ENCODE results near the gene RSRP1.

The RSRP1 gene

DNA sequence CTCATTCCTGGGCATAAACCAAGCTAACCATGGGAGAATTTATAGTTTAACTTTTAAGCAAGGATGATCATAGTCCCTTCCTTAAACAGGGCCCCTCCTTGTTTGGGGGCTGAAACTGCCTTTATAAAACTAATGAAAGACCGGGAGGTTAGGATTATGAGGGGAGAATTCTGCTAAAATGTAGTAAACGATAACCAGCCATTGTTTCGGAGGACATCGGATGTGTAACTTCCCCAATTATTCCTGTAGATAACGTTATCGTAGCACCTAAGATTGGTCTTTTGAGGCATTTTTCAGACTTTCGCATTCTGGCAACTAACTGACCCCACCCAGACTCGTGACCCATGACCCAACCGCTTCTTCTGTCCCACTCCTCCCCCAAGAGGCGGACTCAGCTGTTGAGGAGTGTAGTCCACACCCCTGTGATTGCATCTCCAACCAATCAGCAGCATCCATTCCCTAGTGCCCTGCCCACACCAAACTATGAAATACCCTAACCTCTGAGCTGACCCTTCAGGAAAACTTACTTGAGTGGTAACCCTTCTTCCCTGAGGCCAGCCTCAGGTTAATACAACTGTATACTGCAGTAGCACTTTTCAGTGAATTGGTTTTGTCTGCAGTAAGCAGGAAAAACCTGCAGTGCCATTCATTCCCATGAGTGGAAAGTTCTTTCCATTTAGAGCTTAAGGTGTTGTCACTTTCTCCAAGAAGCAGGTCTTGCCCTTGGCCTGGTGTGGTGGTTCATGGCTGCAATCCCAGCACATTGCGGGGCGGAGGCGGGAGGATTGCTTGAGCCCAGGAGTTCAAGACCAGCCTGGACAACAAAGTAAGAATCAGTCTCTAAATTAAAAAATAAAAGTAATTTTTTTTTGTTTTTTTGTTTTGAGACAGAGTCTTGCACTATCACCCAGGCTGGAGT, 14.1 kb downstream of the RSRP1 start:
- H3K4me3 ChIP-seq = peak overlapping the region; percentile 68 to 97
- H3K4me1 ChIP-seq = peaks cover 0 to 55% (median 29%) of the 10 kb centered on the region in 4 donors
- H3K9me3 ChIP-seq = no peaks in the 10 kb centered on the region
- peaks cover 16 to 27% (median 25%) of the 10 kb centered on the region in 3 donors for H3K36me3 ChIP-seq
- TF ChIP-seq, protein P1, sequence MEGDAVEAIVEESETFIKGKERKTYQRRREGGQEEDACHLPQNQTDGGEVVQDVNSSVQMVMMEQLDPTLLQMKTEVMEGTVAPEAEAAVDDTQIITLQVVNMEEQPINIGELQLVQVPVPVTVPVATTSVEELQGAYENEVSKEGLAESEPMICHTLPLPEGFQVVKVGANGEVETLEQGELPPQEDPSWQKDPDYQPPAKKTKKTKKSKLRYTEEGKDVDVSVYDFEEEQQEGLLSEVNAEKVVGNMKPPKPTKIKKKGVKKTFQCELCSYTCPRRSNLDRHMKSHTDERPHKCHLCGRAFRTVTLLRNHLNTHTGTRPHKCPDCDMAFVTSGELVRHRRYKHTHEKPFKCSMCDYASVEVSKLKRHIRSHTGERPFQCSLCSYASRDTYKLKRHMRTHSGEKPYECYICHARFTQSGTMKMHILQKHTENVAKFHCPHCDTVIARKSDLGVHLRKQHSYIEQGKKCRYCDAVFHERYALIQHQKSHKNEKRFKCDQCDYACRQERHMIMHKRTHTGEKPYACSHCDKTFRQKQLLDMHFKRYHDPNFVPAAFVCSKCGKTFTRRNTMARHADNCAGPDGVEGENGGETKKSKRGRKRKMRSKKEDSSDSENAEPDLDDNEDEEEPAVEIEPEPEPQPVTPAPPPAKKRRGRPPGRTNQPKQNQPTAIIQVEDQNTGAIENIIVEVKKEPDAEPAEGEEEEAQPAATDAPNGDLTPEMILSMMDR (IDR thresholded peaks at IDR 0.05) = no peak
- DNase-seq = peak; percentile 88 to 93
- H3K27ac ChIP-seq = peak overlapping the region; percentile 95
- intact Hi-C loops (cut with DNase I; ENCODE audit: low total_unique reads) = loop anchor here (10.0 kb wide), 1 partner anchor 572 kb away; the partner anchor contains the start of gene SELENON
- no peaks in the 10 kb centered on the region for H3K27me3 ChIP-seq

DNA sequence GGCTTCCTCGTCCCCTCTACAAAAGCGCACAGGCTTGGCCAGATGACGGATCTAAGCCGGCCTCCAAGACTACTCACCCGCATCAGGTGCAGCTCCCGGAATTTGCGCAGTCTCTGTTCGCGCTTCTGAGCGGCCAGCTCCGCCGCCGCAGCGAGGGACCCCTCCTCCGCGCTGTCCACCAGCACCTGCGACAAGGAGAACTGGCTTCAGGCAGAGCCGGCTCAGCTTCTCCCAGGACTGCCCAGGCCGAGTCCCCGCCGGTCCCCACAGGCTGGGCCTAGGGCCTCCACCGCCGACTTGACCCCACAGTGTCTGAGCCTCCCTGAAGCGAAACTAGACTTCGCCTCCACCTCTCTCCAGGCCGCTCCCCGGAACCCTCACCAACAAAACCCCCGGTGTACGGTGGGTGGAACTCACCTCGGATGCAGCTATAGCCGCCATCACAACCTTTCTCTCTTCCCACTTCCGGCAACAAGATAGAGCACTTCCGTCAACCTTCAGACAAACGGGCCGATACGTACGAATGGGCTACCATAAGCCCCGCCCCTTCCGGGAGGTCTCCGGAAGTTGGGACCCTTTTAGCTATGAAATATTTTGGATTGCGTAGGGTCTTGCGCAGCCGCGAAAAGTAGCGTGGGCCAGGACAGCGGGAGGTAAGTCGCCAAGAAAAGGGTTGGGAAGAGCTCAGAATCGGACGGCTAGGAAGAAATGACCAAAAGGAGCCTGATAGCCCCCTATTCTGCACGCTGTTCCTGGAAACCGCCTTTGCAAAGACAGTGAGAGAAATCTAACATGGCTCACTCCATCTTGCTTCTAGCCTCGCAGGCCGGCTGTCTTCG, 15.0 kb downstream of the RSRP1 start, which contains the start of gene SYF2:
Gene SYF2, minus strand, starts transcription at position 476 of the 839 bp plus-strand sequence. Its CDS starts 35 bp downstream, at position 441.
- peak within 1 kb of the TSS; percentile 68 to 97 for H3K4me3 ChIP-seq
- intact Hi-C loops (cut with DNase I; ENCODE audit: low total_unique reads) = loop anchor here (10.0 kb wide), 1 partner anchor 573 kb away; the partner anchor contains the start of gene SELENON
- peaks cover 0 to 55% (median 29%) of the 10 kb centered on the region in 4 donors for H3K4me1 ChIP-seq
- H3K36me3 ChIP-seq = peaks cover 25 to 36% (median 33%) of the 10 kb centered on the region in 3 donors
- no peaks in the 10 kb centered on the region for H3K9me3 ChIP-seq
- TF ChIP-seq, protein P1 (IDR thresholded peaks at IDR 0.05) = no peak
- peak within 1 kb of the TSS; percentile 95 for H3K27ac ChIP-seq
- DNase-seq = peak; percentile 95 to 96
- H3K27me3 ChIP-seq = no peaks in the 10 kb centered on the region

DNA sequence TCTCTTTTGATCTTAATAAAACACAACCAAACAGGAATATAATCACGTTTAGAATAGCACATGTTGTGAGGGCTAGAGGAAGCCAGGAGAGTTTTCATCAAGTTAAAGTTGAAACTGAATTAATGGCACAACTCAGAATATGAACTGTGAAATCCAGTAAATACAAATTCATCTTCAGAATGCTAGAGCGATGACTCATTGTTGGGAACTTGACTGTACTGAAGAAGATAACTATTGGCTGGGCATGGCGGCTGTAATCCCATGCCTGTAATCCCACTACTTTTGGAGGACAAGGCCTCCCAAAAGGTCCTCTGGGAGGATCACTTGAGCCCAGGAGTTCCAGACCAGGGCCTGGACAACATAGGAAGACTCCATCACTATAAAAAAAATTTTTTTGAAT, 23.8 kb downstream of the RSRP1 start:
- DNase-seq = no peak
- peaks cover 83 to 88% (median 84%) of the 10 kb centered on the region in 3 donors for H3K36me3 ChIP-seq
- intact Hi-C loops (cut with DNase I; ENCODE audit: low total_unique reads) = loop anchor here (10.0 kb wide), 1 partner anchor 579 kb away; the partner anchor contains the start of gene SRRM1
- no peaks in the 10 kb centered on the region for H3K27me3 ChIP-seq
- no peaks in the 10 kb centered on the region for H3K4me1 ChIP-seq
- H3K9me3 ChIP-seq = no peaks in the 10 kb centered on the region
- no peak overlapping the region for H3K27ac ChIP-seq
- TF ChIP-seq, protein P1 (IDR thresholded peaks at IDR 0.05) = no peak
- H3K4me3 ChIP-seq = no peak overlapping the region

DNA sequence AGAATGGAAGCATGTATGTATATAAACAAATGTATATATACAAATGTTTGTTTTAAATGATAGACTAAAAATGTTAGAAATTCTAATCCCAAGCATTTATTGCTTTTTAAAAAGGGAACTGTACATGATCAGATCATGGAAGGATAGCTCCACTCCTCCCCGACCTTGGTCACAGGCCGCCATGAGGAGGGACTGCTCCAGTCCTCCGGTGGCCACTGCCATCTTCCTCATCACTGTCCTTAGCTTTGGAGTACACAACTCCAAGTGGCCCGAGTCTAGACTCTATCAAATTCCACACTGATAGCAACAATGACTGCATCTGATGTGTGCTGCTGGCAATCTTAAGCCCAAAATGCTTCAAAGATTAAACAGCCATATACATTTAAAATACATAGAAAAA, 24.6 kb downstream of the RSRP1 start:
- Histone ChIP-seq H3K27ac (no peak overlapping the region), H3K4me3 (no peak overlapping the region), H3K9me3 (no peaks in the 10 kb centered on the region), H3K27me3 (no peaks in the 10 kb centered on the region), H3K4me1 (no peaks in the 10 kb centered on the region), H3K36me3 (peaks cover 74 to 80% (median 75%) of the 10 kb centered on the region in 3 donors)
- intact Hi-C loops (cut with DNase I; ENCODE audit: low total_unique reads) = loop anchor here (10.0 kb wide), 1 partner anchor 578 kb away; the partner anchor contains the start of gene SRRM1
- DNase-seq = no peak
- TF ChIP-seq, protein P1 (IDR thresholded peaks at IDR 0.05) = no peak

DNA sequence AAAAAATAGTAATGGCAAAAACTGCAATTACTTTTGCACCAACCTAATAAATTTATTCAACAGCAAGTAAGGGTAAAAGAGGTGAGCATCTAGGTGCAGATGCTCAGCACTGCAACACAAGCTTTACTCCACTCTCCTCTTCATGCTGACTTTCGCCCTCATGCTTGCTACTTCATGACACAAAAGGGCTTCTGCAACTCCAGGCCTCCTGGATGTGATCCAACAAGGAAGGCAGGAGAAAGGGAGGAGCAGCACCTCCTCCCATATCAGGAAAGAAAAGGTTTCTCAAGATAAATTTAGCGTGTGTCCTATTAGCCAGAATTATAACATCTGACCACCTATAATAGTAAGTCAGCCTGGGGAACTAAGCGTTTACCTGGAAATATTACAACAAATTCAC, 26.6 kb downstream of the RSRP1 start:
- Histone ChIP-seq H3K36me3 (peaks cover 55 to 63% (median 56%) of the 10 kb centered on the region in 3 donors), H3K4me1 (no peaks in the 10 kb centered on the region), H3K4me3 (no peak overlapping the region), H3K27ac (no peak overlapping the region), H3K27me3 (no peaks in the 10 kb centered on the region), H3K9me3 (no peaks in the 10 kb centered on the region)
- intact Hi-C loops (cut with DNase I; ENCODE audit: low total_unique reads) = loop anchor here (10.0 kb wide), 1 partner anchor 576 kb away; the partner anchor contains the start of gene SRRM1
- TF ChIP-seq, protein P1 (IDR thresholded peaks at IDR 0.05) = no peak
- no peak for DNase-seq

All from tibial artery (tissue), 4 donors.